K562 (cell line): ENCODE results near the gene OPHN1. TPM values are rescaled to one million over a fixed set of nuclear protein-coding genes. Genes with fewer than 3 reads are reported as not detected.

ENCODE experiments used
- ATAC-seq: fragments of 200-7000 bp; cut with Tn5 transposase; 3 replicates; pipeline ENCODE4 v1.9.1; 2020; ENCODE audit warnings: moderate library complexity
- BruUV-seq: library from RNA; stranded (reverse); fragments of 400-500 nt; replicated peaks from 2 replicates; lab custom pipeline; 2021; lab: Mats Ljungman, UMichigan
- CTCF ChIA-PET: fragments of 300-600 bp; formaldehyde crosslinking; extraction: SDS; loops from one replicate; lab custom pipeline; 2021; ENCODE audit warnings: low intra/inter-chr PET ratio; lab: Yijun Ruan, JAX
- POLR2A ChIA-PET: fragments of 300-600, 350-650 bp; sonication (Branson Sonifier 250); formaldehyde crosslinking; extraction: SDS; loops from one replicate; lab custom pipeline; 2021; ENCODE audit warnings: antibody characterized with exemption, inconsistent platforms; lab: Yijun Ruan, JAX
- DNase-seq, 4 experiments: peaks; one replicate each; pipeline versions ENCODE4 v3.0.0 to v3.0.0-alpha.2; 2011 to 2018; ENCODE audit warnings: low spot score in 3 of 4, mixed read lengths in 3 of 4; ENCODE audit errors: extremely low read depth in 1 of 4
- FAIRE-seq: peaks from 2 replicates; lab custom pipeline; 2011; peaks lifted over from hg19 to GRCh38; lab: Jason Lieb, UNC
- H2AFZ ChIP-seq: 2 replicates; pipeline ENCODE4 v1.6.0; 2011; ENCODE audit warnings: low read depth, low read length, control low read depth, inconsistent platforms
- H3K27ac ChIP-seq: fragments of 200-600 bp; 3 replicates; pipeline ENCODE4 v1.8.0; 2011; ENCODE audit warnings: low read depth, mild to moderate bottlenecking, control low read depth, inconsistent platforms, low read length, moderate library complexity, mixed read lengths; ENCODE audit errors: extremely low read depth
- H3K27me3 ChIP-seq, 2 experiments: fragments of 300-600 bp in 1 of 2; 2 replicates in 1 of 2; 3 replicates in 1 of 2; pipeline versions ENCODE4 v1.6.0 to v1.8.0; 2011; ENCODE audit warnings: inconsistent platforms in 2 of 2, low read length in 2 of 2, mild to moderate bottlenecking in 1 of 2, mixed read lengths in 1 of 2, moderate library complexity in 1 of 2; ENCODE audit not compliant: control insufficient read depth in 2 of 2, insufficient read depth in 2 of 2
- H3K36me3 ChIP-seq: fragments of 300-600 bp; 3 replicates; pipeline ENCODE4 v1.8.0; 2011; ENCODE audit warnings: mild to moderate bottlenecking, low read length, inconsistent platforms; ENCODE audit not compliant: control insufficient read depth, insufficient read depth
- H3K4me1 ChIP-seq, 2 experiments: fragments of 200-600 bp in 1 of 2; replicated peaks in 1 of 2; 2 replicates in 1 of 2; 3 replicates in 1 of 2; pipeline versions ENCODE4 v1.5.1 to v1.8.0; 2011; ENCODE audit warnings: inconsistent platforms in 2 of 2, low read length in 2 of 2, mild to moderate bottlenecking in 1 of 2, mixed read lengths in 1 of 2, moderate library complexity in 1 of 2; ENCODE audit not compliant: control insufficient read depth in 2 of 2, insufficient read depth in 2 of 2
- H3K4me2 ChIP-seq: 2 replicates; pipeline ENCODE4 v1.6.1; 2011; ENCODE audit warnings: low read length, control low read depth, inconsistent platforms, mixed read lengths; ENCODE audit not compliant: insufficient read depth
- H3K4me3 ChIP-seq: fragments of 200-600 bp; sonication (generic), shearing (Covaris generic); 2 replicates; pipeline ENCODE4 v1.5.1; 2016; ENCODE audit warnings: control low read depth, inconsistent platforms
- H3K79me2 ChIP-seq: fragments of 200-600 bp; 3 replicates; pipeline ENCODE4 v1.8.0; 2011; ENCODE audit warnings: low read length, inconsistent platforms; ENCODE audit not compliant: control insufficient read depth, insufficient read depth
- H3K9ac ChIP-seq, 2 experiments: 2 replicates each; pipeline versions ENCODE4 v1.6.0 to v1.6.1; 2011; ENCODE audit warnings: low read depth in 2 of 2, low read length in 2 of 2, control low read depth in 1 of 2, inconsistent platforms in 1 of 2, mild to moderate bottlenecking in 1 of 2, mixed read lengths in 1 of 2; ENCODE audit not compliant: insufficient read depth in 1 of 2
- H3K9me1 ChIP-seq: one replicate; pipeline ENCODE4 v1.6.0; 2011; ENCODE audit warnings: inconsistent platforms, mild to moderate bottlenecking, low read length, moderate library complexity; ENCODE audit not compliant: control insufficient read depth, insufficient read depth
- H3K9me3 ChIP-seq: replicated peaks from 2 replicates; pipeline ENCODE4 v1.5.1; 2011; ENCODE audit warnings: low read depth, low read length, inconsistent platforms; ENCODE audit not compliant: control insufficient read depth, insufficient read depth
- H4K20me1 ChIP-seq: replicated peaks from 2 replicates; pipeline ENCODE4 v1.6.1; 2011; ENCODE audit warnings: low read length, inconsistent platforms, mixed read lengths; ENCODE audit not compliant: control insufficient read depth, insufficient read depth
- CSDE1 ChIP-seq, 2 experiments: fragments of 450-650 bp; IDR thresholded peaks; 2 replicates each; pipeline ENCODE4 v1.6.1; 2016; ENCODE audit warnings: mild to moderate bottlenecking in 1 of 2
- HDAC8 ChIP-seq: fragments of 450-650 bp; IDR thresholded peaks from 2 replicates; pipeline ENCODE4 v1.6.1; 2016; ENCODE audit warnings: mild to moderate bottlenecking, missing genetic modification characterization, moderate library complexity, missing compliant biosample characterization
- MIER1 ChIP-seq: fragments of 450-650 bp; IDR thresholded peaks from 2 replicates; pipeline ENCODE4 v1.6.1; 2016; ENCODE audit warnings: antibody characterized with exemption, mild to moderate bottlenecking, low read depth
- SNIP1 ChIP-seq: fragments of 450-650 bp; IDR thresholded peaks from 2 replicates; pipeline ENCODE4 v1.7.1; 2017; ENCODE audit warnings: low read depth, mild to moderate bottlenecking
- ZNF512 ChIP-seq: IDR thresholded peaks from 2 replicates; pipeline ENCODE4 v1.6.1; 2016; ENCODE audit warnings: missing genetic modification characterization, missing compliant biosample characterization
- ZSCAN29 ChIP-seq: fragments of 450-650 bp; IDR thresholded peaks from 2 replicates; pipeline ENCODE4 v1.6.1; 2017
- in situ Hi-C: fragments of 300-500 bp; cut with MboI; formaldehyde crosslinking; loops from 4 replicates; pipeline ENCODE4 v1.15.0; 2018; ENCODE audit warnings: inconsistent platforms, mixed read lengths
- intact Hi-C: fragments of 100-400 bp; cut with micrococcal nuclease; formaldehyde crosslinking; loops from 2 replicates; pipeline ENCODE4 v1.14.2; 2022
- polyA plus RNA-seq, 8 experiments: library from polyadenylated mRNA; depleted of rRNA in 4 of 8; stranded (reverse) in 5 of 8; unstranded in 3 of 8; fragments of >200 nt; fragmentation: Nextera tagmentation in 2 of 8; fragmentation: Illumina TruSeq in 1 of 8; extraction: Ambion mirVana in 2 of 8; extraction: Trizol in 1 of 8; gene quantifications; 2 replicates each; pipeline versions ENCODE4 v1.2.1 to v1.2.3, GENCODE V29; 2011 to 2014; ENCODE audit warnings: inconsistent platforms in 1 of 8, missing spikeins in 1 of 8
- total RNA-seq, 7 experiments: library from RNA; depleted of rRNA in 6 of 7; stranded (reverse); fragments of >200 nt in 6 of 7; fragmentation: Illumina TruSeq in 2 of 7; extraction: Trizol in 2 of 7; gene quantifications; 2 replicates each; pipeline versions ENCODE4 v1.2.1 to v1.2.3, GENCODE V29; 2011 to 2021; ENCODE audit warnings: low replicate concordance in 1 of 7
- TF ChIP-seq, protein P1 (sequence below): sonication (generic); formaldehyde crosslinking; IDR thresholded peaks from 2 replicates; pipeline ENCODE4 v1.8.1; 2022; ENCODE audit warnings: missing genetic modification reagents

The OPHN1 gene
- total and polyA plus RNA-seq, 9 of the 15 experiments (the other 6 are each of a cell fraction or from before 2014, with no cell fraction given): 0.28 to 1.8 (median 1.0) TPM

DNA sequence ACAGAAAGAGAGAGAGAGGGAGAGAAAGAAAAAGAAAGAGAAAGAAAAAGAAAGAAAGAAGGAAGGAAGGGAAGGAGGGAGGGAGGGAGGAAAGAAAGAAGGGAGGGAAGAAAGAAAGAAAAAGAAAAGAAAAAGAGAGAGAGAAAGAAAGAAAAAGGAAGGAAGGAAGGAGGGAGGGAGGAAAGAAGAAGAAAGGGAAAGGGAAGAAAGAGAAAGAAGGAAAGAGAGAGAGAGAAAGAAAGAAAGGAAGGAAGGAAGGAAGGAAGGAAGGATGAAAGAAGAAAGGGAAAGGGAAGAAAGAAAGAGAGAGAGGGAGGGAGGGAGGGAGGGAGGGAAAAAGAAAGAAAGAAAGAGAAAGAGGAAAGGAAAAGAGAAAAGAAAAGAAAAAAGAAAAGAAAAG is 10.8 kb downstream of the OPHN1 start:
- Histone ChIP-seq H2AFZ (no peak overlapping the region), H3K4me3 (no peak overlapping the region), H3K9me3 (no peaks in the 10 kb centered on the region), H3K9me1 (no peaks in the 10 kb centered on the region), H3K27me3 (no peaks in the 10 kb centered on the region), H3K4me2 (no peak overlapping the region), H4K20me1 (no peaks in the 10 kb centered on the region), H3K36me3 (no peaks in the 10 kb centered on the region), H3K27ac (no peak overlapping the region), H3K9ac (no peak overlapping the region), H3K79me2 (no peaks in the 10 kb centered on the region), H3K4me1 (no peaks in the 10 kb centered on the region)
- ChIA-PET POLR2A (interaction anchor here (2.7 kb wide), 1 partner anchor 10 kb away, joined by 8 read pairs; the partner anchor contains the start of gene OPHN1), CTCF (no interaction called here)
- no peak for ATAC-seq
- BruUV-seq: no TSS peak
- in situ Hi-C loops (no loop called here), intact Hi-C loops (no loop called here)
- TF ChIP-seq ZSCAN29 (no peak), CSDE1 (IDR thresholded peaks at IDR 0.05) (no peak), HDAC8 (tag) (no peak), ZNF512 (peak; percentile 89), SNIP1 (no peak), MIER1 (no peak)
- TF ChIP-seq, protein P1, sequence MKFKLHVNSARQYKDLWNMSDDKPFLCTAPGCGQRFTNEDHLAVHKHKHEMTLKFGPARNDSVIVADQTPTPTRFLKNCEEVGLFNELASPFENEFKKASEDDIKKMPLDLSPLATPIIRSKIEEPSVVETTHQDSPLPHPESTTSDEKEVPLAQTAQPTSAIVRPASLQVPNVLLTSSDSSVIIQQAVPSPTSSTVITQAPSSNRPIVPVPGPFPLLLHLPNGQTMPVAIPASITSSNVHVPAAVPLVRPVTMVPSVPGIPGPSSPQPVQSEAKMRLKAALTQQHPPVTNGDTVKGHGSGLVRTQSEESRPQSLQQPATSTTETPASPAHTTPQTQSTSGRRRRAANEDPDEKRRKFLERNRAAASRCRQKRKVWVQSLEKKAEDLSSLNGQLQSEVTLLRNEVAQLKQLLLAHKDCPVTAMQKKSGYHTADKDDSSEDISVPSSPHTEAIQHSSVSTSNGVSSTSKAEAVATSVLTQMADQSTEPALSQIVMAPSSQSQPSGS (CRISPR knock-in tag): no peak
- DNase-seq: no peak
- no peak for FAIRE-seq
